SK-N-SH (cell line): ENCODE results near the gene PPP2R2B. TPM values are rescaled to one million over a fixed set of nuclear protein-coding genes. Genes with fewer than 3 reads are reported as not detected.

Experiments
- CTCF ChIA-PET: fragments of 300-600, 350-600 bp; formaldehyde crosslinking; extraction: SDS; loops from one replicate; lab custom pipeline; 2021; lab: Yijun Ruan, JAX
- POLR2A ChIA-PET: fragments of 350-600 bp; sonication (Branson Sonifier 250); formaldehyde crosslinking; extraction: SDS; loops from one replicate; lab custom pipeline; 2020; ENCODE audit warnings: antibody characterized with exemption, inconsistent platforms; lab: Yijun Ruan, JAX
- DNase-seq: peaks from one replicate; pipeline ENCODE4 v3.0.0; 2012
- H2AFZ ChIP-seq: fragments of 200-600 bp; sonication (generic); 2 replicates; pipeline ENCODE4 v1.8.1; 2016; ENCODE audit warnings: antibody characterized with exemption, mild to moderate bottlenecking, low read depth
- H3F3A ChIP-seq: fragments of 200-600 bp; sonication (generic); replicated peaks from 2 replicates; pipeline ENCODE3; 2016; ENCODE audit warnings: antibody characterized with exemption, mild to moderate bottlenecking; ENCODE audit not compliant: insufficient read depth
- H3K27ac ChIP-seq, 2 experiments: fragments of 200-500 bp in 1 of 2; fragments of 200-600 bp in 1 of 2; sonication (Bioruptor generic) in 1 of 2; sonication (generic), shearing (Covaris generic) in 1 of 2; 2 replicates each; pipeline versions ENCODE4 v1.5.1 to v1.6.1; 2014 to 2016; ENCODE audit warnings: low read depth in 2 of 2, inconsistent platforms in 1 of 2, low read length in 1 of 2, mild to moderate bottlenecking in 1 of 2, mixed read lengths in 1 of 2
- H3K27me3 ChIP-seq: fragments of 200-600 bp; sonication (generic), shearing (Covaris generic); 2 replicates; pipeline ENCODE4 v1.6.1; 2016; ENCODE audit warnings: mixed run types; ENCODE audit not compliant: insufficient read depth
- H3K36me3 ChIP-seq, 2 experiments: fragments of 200-500 bp in 1 of 2; fragments of 200-600 bp in 1 of 2; sonication (Bioruptor generic) in 1 of 2; sonication (generic) in 1 of 2; replicated peaks in 1 of 2; 2 replicates each; pipeline versions ENCODE3 to v1.5.1; 2014 to 2016; ENCODE audit warnings: low read length in 1 of 2, mild to moderate bottlenecking in 1 of 2; ENCODE audit not compliant: insufficient read depth in 2 of 2, control insufficient read depth in 1 of 2
- H3K4me1 ChIP-seq, 2 experiments: fragments of 200-500 bp in 1 of 2; fragments of 200-600 bp in 1 of 2; sonication (Bioruptor generic) in 1 of 2; sonication (generic), shearing (Covaris generic) in 1 of 2; 2 replicates each; pipeline versions ENCODE4 v1.5.1 to v1.6.1; 2014 to 2016; ENCODE audit warnings: low read depth in 1 of 2, low read length in 1 of 2, mixed run types in 1 of 2; ENCODE audit not compliant: insufficient read depth in 2 of 2, control insufficient read depth in 1 of 2
- H3K4me2 ChIP-seq: fragments of 200-600 bp; sonication (generic), shearing (Covaris generic); 2 replicates; pipeline ENCODE4 v1.6.1; 2017; ENCODE audit warnings: mixed run types
- H3K4me3 ChIP-seq, 2 experiments: fragments of 200-500 bp in 1 of 2; fragments of 200-600 bp in 1 of 2; sonication (Bioruptor generic) in 1 of 2; sonication (generic), shearing (Covaris generic) in 1 of 2; 2 replicates each; pipeline versions ENCODE4 v1.5.1 to v1.8.1; 2014 to 2016; ENCODE audit warnings: low read depth in 2 of 2, inconsistent platforms in 1 of 2, low read length in 1 of 2, mild to moderate bottlenecking in 1 of 2, mixed read lengths in 1 of 2, moderate library complexity in 1 of 2
- H3K79me2 ChIP-seq: fragments of 200-600 bp; sonication (generic); 2 replicates; pipeline ENCODE4 v1.8.1; 2017; ENCODE audit warnings: mild to moderate bottlenecking; ENCODE audit not compliant: insufficient read depth
- H3K9ac ChIP-seq: fragments of 200-600 bp; sonication (generic); 2 replicates; pipeline ENCODE4 v1.6.1; 2017; ENCODE audit warnings: mixed run types
- H3K9me2 ChIP-seq: fragments of 200-600 bp; sonication (generic); 2 replicates; pipeline ENCODE4 v1.6.1; 2017; ENCODE audit warnings: mixed run types
- H3K9me3 ChIP-seq: fragments of 200-600 bp; sonication (generic); 2 replicates; pipeline ENCODE4 v1.6.1; 2017; ENCODE audit warnings: mixed run types, mild to moderate bottlenecking, moderate library complexity
- H4K20me1 ChIP-seq: fragments of 200-600 bp; sonication (generic); 2 replicates; pipeline ENCODE4 v1.6.1; 2017; ENCODE audit warnings: mild to moderate bottlenecking, mixed run types; ENCODE audit not compliant: insufficient read depth
- CHD2 ChIP-seq: fragments of 150-350 bp; IDR thresholded peaks from 2 replicates; pipeline ENCODE4 v1.6.1; 2018; ENCODE audit warnings: low read length; ENCODE audit not compliant: partially characterized antibody
- ELF1 ChIP-seq: IDR thresholded peaks from 2 replicates; pipeline ENCODE4 v1.4.0; 2012
- EZH2phosphoT487 ChIP-seq: fragments of 200-600 bp; sonication (generic); IDR thresholded peaks from 2 replicates; pipeline ENCODE4 v1.6.1; 2017; ENCODE audit warnings: low read depth, mixed run types, mild to moderate bottlenecking, antibody characterized with exemption, moderate library complexity, borderline replicate concordance
- FOSL2 ChIP-seq: IDR thresholded peaks from 2 replicates; pipeline ENCODE4 v1.4.0; 2012; ENCODE audit warnings: low read depth, mild to moderate bottlenecking, moderate library complexity, borderline replicate concordance
- FOXM1 ChIP-seq: IDR thresholded peaks from 2 replicates; pipeline ENCODE4 v1.4.0; 2012; ENCODE audit warnings: low read depth, mild to moderate bottlenecking
- GATA2 ChIP-seq: sonication (generic); formaldehyde crosslinking; IDR thresholded peaks from 2 replicates; pipeline ENCODE4 v1.5.0; 2020; ENCODE audit warnings: mild to moderate bottlenecking, missing genetic modification reagents
- JUND ChIP-seq: IDR thresholded peaks from 2 replicates; pipeline ENCODE4 v1.4.0; 2012
- MXI1 ChIP-seq: IDR thresholded peaks from 2 replicates; pipeline ENCODE4 v1.6.1; 2012; ENCODE audit warnings: mild to moderate bottlenecking, low read depth, low read length, improper control_type of control experiment
- NFIC ChIP-seq: IDR thresholded peaks from 2 replicates; pipeline ENCODE4 v1.4.0; 2012; ENCODE audit warnings: borderline replicate concordance
- NRF1 ChIP-seq: IDR thresholded peaks from 2 replicates; pipeline ENCODE4 v1.6.1; 2012; ENCODE audit warnings: low read depth, mild to moderate bottlenecking, low read length
- POLR2AphosphoS5 ChIP-seq: IDR thresholded peaks from 2 replicates; pipeline ENCODE4 v1.6.1; 2012; ENCODE audit warnings: low read depth, low read length
- RAD21 ChIP-seq: IDR thresholded peaks from 2 replicates; pipeline ENCODE4 v1.6.1; 2012; ENCODE audit warnings: mild to moderate bottlenecking, low read length
- REST ChIP-seq: IDR thresholded peaks from 2 replicates; pipeline ENCODE4 v1.6.1; 2012; ENCODE audit warnings: mild to moderate bottlenecking, low read depth, low read length, moderate library complexity
- RFX5 ChIP-seq: IDR thresholded peaks from 2 replicates; pipeline ENCODE4 v1.6.1; 2012; ENCODE audit warnings: mild to moderate bottlenecking, improper control_type of control experiment, low read length
- SIN3A ChIP-seq: IDR thresholded peaks from 2 replicates; pipeline ENCODE4 v1.6.1; 2012; ENCODE audit warnings: low read depth, mild to moderate bottlenecking, low read length, moderate library complexity, borderline replicate concordance
- SMC3 ChIP-seq: IDR thresholded peaks from 2 replicates; pipeline ENCODE4 v1.6.1; 2012; ENCODE audit warnings: low read depth, low read length, improper control_type of control experiment
- TEAD4 ChIP-seq: IDR thresholded peaks from 2 replicates; pipeline ENCODE4 v1.4.0; 2012; ENCODE audit warnings: mild to moderate bottlenecking, borderline replicate concordance; ENCODE audit not compliant: insufficient read depth
- USF2 ChIP-seq: fragments of 150-350 bp; IDR thresholded peaks from 2 replicates; pipeline ENCODE4 v1.6.1; 2017; ENCODE audit warnings: antibody characterized with exemption, low read length, low read depth, borderline replicate concordance
- WGBS: methylation state at CpG from one replicate; pipeline ENCODE4 v1.1.6; 2017; ENCODE audit warnings: low lambda C conversion rate; 5-methylcytosine and 5-hydroxymethylcytosine counted together
- polyA plus RNA-seq, 3 experiments: library from polyadenylated mRNA; depleted of rRNA; stranded (reverse); fragments of >200 nt; gene quantifications; 2 replicates each; pipeline ENCODE4 v1.2.3, GENCODE V29; 2012
- TF ChIP-seq, protein P1 (sequence below): IDR thresholded peaks from 2 replicates; pipeline ENCODE4 v1.4.0; 2012; ENCODE audit warnings: low read depth, borderline replicate concordance
- TF ChIP-seq, protein P2 (sequence below): fragments of 150-350 bp; IDR thresholded peaks from 2 replicates; pipeline ENCODE4 v1.6.1; 2016; ENCODE audit warnings: mild to moderate bottlenecking, low read depth, low read length

Gene PPP2R2B
- polyA plus RNA-seq, 1 of the 3 experiments (the other 2 are of a cell fraction): 11.4 TPM

- Histone ChIP-seq H3K9me2 (no peaks in the 10 kb centered on the region), H3K79me2 (no peaks in the 10 kb centered on the region)
- TF ChIP-seq GATA2 (CRISPR knock-in tag) (no peak), EZH2phosphoT487 (no peak), USF2 (no peak), SIN3A (no peak), CHD2 (no peak), RFX5 (no peak), REST (no peak), NFIC (no peak), FOXM1 (no peak), SMC3 (no peak), NRF1 (no peak), TEAD4 (no peak), RAD21 (no peak), JUND (no peak), FOSL2 (no peak), MXI1 (no peak), POLR2AphosphoS5 (no peak), ELF1 (no peak)
- TF ChIP-seq, protein P1, sequence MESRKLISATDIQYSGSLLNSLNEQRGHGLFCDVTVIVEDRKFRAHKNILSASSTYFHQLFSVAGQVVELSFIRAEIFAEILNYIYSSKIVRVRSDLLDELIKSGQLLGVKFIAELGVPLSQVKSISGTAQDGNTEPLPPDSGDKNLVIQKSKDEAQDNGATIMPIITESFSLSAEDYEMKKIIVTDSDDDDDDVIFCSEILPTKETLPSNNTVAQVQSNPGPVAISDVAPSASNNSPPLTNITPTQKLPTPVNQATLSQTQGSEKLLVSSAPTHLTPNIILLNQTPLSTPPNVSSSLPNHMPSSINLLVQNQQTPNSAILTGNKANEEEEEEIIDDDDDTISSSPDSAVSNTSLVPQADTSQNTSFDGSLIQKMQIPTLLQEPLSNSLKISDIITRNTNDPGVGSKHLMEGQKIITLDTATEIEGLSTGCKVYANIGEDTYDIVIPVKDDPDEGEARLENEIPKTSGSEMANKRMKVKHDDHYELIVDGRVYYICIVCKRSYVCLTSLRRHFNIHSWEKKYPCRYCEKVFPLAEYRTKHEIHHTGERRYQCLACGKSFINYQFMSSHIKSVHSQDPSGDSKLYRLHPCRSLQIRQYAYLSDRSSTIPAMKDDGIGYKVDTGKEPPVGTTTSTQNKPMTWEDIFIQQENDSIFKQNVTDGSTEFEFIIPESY: no peak
- TF ChIP-seq, protein P2, sequence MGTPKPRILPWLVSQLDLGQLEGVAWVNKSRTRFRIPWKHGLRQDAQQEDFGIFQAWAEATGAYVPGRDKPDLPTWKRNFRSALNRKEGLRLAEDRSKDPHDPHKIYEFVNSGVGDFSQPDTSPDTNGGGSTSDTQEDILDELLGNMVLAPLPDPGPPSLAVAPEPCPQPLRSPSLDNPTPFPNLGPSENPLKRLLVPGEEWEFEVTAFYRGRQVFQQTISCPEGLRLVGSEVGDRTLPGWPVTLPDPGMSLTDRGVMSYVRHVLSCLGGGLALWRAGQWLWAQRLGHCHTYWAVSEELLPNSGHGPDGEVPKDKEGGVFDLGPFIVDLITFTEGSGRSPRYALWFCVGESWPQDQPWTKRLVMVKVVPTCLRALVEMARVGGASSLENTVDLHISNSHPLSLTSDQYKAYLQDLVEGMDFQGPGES: no peak
- TF ChIP-seq, all 33 proteins: peak for 0
- POLR2A ChIA-PET: no interaction called here
- no peaks in the 10 kb centered on the region for H3F3A ChIP-seq
- H3K4me2 ChIP-seq: no peak overlapping the region
- CTCF ChIA-PET: interaction anchor here (0.6 to 1.2 kb wide), 2 partner anchors 286 to 427 kb away, joined by 3 read pairs; no protein-coding TSS in a partner anchor
- H3K4me1 ChIP-seq: peaks cover 0 to 6% of the 10 kb centered on the region in 2 experiments; a peak in 2 of 4 replicates
- H3K9me3 ChIP-seq: no peaks in the 10 kb centered on the region
- DNase-seq: no peak
- H3K4me3 ChIP-seq: no peak overlapping the region
- H2AFZ ChIP-seq: no peak overlapping the region
- H3K27me3 ChIP-seq: no peaks in the 10 kb centered on the region
- no peaks in the 10 kb centered on the region for H3K36me3 ChIP-seq
- no peak overlapping the region; a peak in 1 of 4 replicates for H3K27ac ChIP-seq
- no peak overlapping the region for H3K9ac ChIP-seq
- 39% methylated on average over 3 of the region's 3 CpGs for WGBS
- H4K20me1 ChIP-seq: no peaks in the 10 kb centered on the region
Observed at GRCh38 chr5:146659961-146660360, 218.6 kb downstream of the PPP2R2B start.
